ENCODE measurements around the gene ETV2.

- TF ChIP-seq, protein P1, sequence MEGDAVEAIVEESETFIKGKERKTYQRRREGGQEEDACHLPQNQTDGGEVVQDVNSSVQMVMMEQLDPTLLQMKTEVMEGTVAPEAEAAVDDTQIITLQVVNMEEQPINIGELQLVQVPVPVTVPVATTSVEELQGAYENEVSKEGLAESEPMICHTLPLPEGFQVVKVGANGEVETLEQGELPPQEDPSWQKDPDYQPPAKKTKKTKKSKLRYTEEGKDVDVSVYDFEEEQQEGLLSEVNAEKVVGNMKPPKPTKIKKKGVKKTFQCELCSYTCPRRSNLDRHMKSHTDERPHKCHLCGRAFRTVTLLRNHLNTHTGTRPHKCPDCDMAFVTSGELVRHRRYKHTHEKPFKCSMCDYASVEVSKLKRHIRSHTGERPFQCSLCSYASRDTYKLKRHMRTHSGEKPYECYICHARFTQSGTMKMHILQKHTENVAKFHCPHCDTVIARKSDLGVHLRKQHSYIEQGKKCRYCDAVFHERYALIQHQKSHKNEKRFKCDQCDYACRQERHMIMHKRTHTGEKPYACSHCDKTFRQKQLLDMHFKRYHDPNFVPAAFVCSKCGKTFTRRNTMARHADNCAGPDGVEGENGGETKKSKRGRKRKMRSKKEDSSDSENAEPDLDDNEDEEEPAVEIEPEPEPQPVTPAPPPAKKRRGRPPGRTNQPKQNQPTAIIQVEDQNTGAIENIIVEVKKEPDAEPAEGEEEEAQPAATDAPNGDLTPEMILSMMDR (IDR thresholded peaks at IDR 0.05; ENCODE audit: insufficient read depth, low read length, poor library complexity, severe bottlenecking) = no peak
- TF ChIP-seq EZH2phosphoT487 (conservative IDR thresholded peaks at IDR 0.05; ENCODE audit: low read length) = no peak
Measured at GRCh38 chr19:35615036-35615435, 26.5 kb upstream of the ETV2 start.
